SK-N-SH treated with all-trans-retinoic acid at 6 μM for 48 hours (cell line): ENCODE results near the gene OR5K2.

Experiments
- BACH2 ChIP-seq: fragments of 250-450 bp; sonication (Bioruptor Pico); IDR thresholded peaks from 2 replicates; pipeline ENCODE4 v1.9.0; 2021; ENCODE audit warnings: mild to moderate bottlenecking, borderline replicate concordance
- CREB5 ChIP-seq: fragments of 250-450 bp; sonication (Bioruptor Pico); IDR thresholded peaks from 2 replicates; pipeline ENCODE4 v1.5.1; 2020; ENCODE audit warnings: low read depth, mild to moderate bottlenecking, moderate library complexity
- CSRNP3 ChIP-seq: fragments of 250-450 bp; sonication (Bioruptor Pico); IDR thresholded peaks from 2 replicates; pipeline ENCODE4 v1.5.1; 2021; ENCODE audit warnings: mild to moderate bottlenecking, moderate library complexity
- ESRRG ChIP-seq: fragments of 250-450 bp; sonication (Bioruptor Pico); IDR thresholded peaks from 2 replicates; pipeline ENCODE4 v1.6.1; 2021; ENCODE audit warnings: mild to moderate bottlenecking
- OSR1 ChIP-seq: fragments of 250-450 bp; sonication (Bioruptor Pico); IDR thresholded peaks from 2 replicates; pipeline ENCODE4 v1.8.0; 2022; ENCODE audit warnings: moderate library complexity, mild to moderate bottlenecking, inconsistent platforms
- PATZ1 ChIP-seq: fragments of 250-450 bp; sonication (Bioruptor Pico); IDR thresholded peaks from 2 replicates; pipeline ENCODE4 v1.8.0; 2020; ENCODE audit warnings: mild to moderate bottlenecking, moderate library complexity, borderline replicate concordance
- RARB ChIP-seq: fragments of 250-450 bp; sonication (Bioruptor Pico); IDR thresholded peaks from 2 replicates; pipeline ENCODE4 v1.8.0; 2021; ENCODE audit warnings: mild to moderate bottlenecking, moderate library complexity
- ZFP30 ChIP-seq: fragments of 450-650 bp; formaldehyde crosslinking; IDR thresholded peaks from 2 replicates; pipeline ENCODE4 v1.5.0; 2022; ENCODE audit warnings: mild to moderate bottlenecking, moderate library complexity
- ZNF565 ChIP-seq: fragments of 450-650 bp; formaldehyde crosslinking; conservative IDR thresholded peaks from 2 replicates; pipeline ENCODE4 v1.5.0; 2020; ENCODE audit warnings: low read depth, mild to moderate bottlenecking, moderate library complexity
- ZNF70 ChIP-seq: fragments of 450-650 bp; formaldehyde crosslinking; IDR thresholded peaks from 2 replicates; pipeline ENCODE4 v1.5.0; 2020; ENCODE audit warnings: mild to moderate bottlenecking, moderate library complexity
- ZNF8 ChIP-seq: fragments of 450-650 bp; formaldehyde crosslinking; IDR thresholded peaks from 2 replicates; pipeline ENCODE4 v1.5.0; 2020; ENCODE audit warnings: mild to moderate bottlenecking, moderate library complexity

- TF ChIP-seq PATZ1 (CRISPR knock-in tag) (no peak), BACH2 (no peak), ZNF70 (CRISPR knock-in tag) (no peak), CSRNP3 (CRISPR knock-in tag) (no peak), ZNF8 (no peak), ZNF565 (CRISPR knock-in tag) (no peak), CREB5 (CRISPR knock-in tag) (no peak), ZFP30 (CRISPR knock-in tag) (no peak), RARB (CRISPR knock-in tag) (no peak), OSR1 (CRISPR knock-in tag) (no peak), ESRRG (CRISPR knock-in tag) (no peak)
Measured at GRCh38 chr3:98453827-98454226, 43.7 kb upstream of the OR5K2 start.
